GM19328 (cell line): Measurements from ENCODE around the gene EPG5.
"Not testable (repeated sequence)": the region's sequence is repeated elsewhere in the genome, so short reads cannot be mapped to it uniquely, and the experiment has no call there.

Experiments
- ATAC-seq: cut with Tn5 transposase; IDR thresholded peaks from one replicate; pipeline ENCODE4 v1.9.1; 2021; ENCODE audit warnings: mild to moderate bottlenecking, moderate library complexity; ENCODE audit not compliant: unreplicated experiment

The EPG5 gene

GRCh38 chr18:45980229-45980628 is 13.1 kb upstream of the EPG5 start:
- ATAC-seq = no peak

- no peak for ATAC-seq
These were observed 11.0 kb upstream of the EPG5 start for GRCh38 chr18:45978084-45978483.

GRCh38 chr18:45976974-45977373 is 9.8 kb upstream of the EPG5 start:
- ATAC-seq = no peak

GRCh38 chr18:45976566-45976965 is 9.4 kb upstream of the EPG5 start:
- ATAC-seq = no peak

- ATAC-seq = no peak
These were observed 7.0 kb upstream of the EPG5 start for GRCh38 chr18:45974088-45974536.

GRCh38 chr18:45964913-45965312 is 2.2 kb downstream of the EPG5 start:
- ATAC-seq = not testable (repeated sequence)

- ATAC-seq = no peak
These were observed 4.3 kb downstream of the EPG5 start for GRCh38 chr18:45962866-45963265.

GRCh38 chr18:45962461-45962860 is 4.7 kb downstream of the EPG5 start:
- ATAC-seq = no peak

- ATAC-seq = not testable (repeated sequence)
These were observed 7.6 kb downstream of the EPG5 start for GRCh38 chr18:45959484-45959883.

GRCh38 chr18:45958730-45959129 is 8.4 kb downstream of the EPG5 start:
- no peak for ATAC-seq

- ATAC-seq = no peak
These were observed 9.1 kb downstream of the EPG5 start for GRCh38 chr18:45958027-45958426.

- ATAC-seq = no peak
These were observed 10.0 kb downstream of the EPG5 start for GRCh38 chr18:45957100-45957499.

- no peak for ATAC-seq
These were observed 12.8 kb downstream of the EPG5 start for GRCh38 chr18:45954070-45954934.

GRCh38 chr18:45951016-45951714 is 16.0 kb downstream of the EPG5 start:
- no peak for ATAC-seq

- ATAC-seq = no peak
These were observed 21.5 kb downstream of the EPG5 start for GRCh38 chr18:45945669-45946068.

- no peak for ATAC-seq
These were observed 26.4 kb downstream of the EPG5 start for GRCh38 chr18:45940724-45941123.

- ATAC-seq = no peak
These were observed 27.9 kb downstream of the EPG5 start for GRCh38 chr18:45939236-45939635.

GRCh38 chr18:45938488-45938935 is 28.6 kb downstream of the EPG5 start:
- ATAC-seq = no peak

- no peak for ATAC-seq
These were observed 31.4 kb downstream of the EPG5 start for GRCh38 chr18:45935591-45936335.

- no peak for ATAC-seq
These were observed 34.4 kb downstream of the EPG5 start for GRCh38 chr18:45932708-45933107.

- ATAC-seq = no peak
These were observed 36.2 kb downstream of the EPG5 start for GRCh38 chr18:45930963-45931362.
